Keratinocyte (primary cell): ENCODE measurements around the gene METAP1. TPM values are rescaled to one million over a fixed set of nuclear protein-coding genes. Genes with fewer than 3 reads are reported as not detected.
"Not testable (repeated sequence)": the region's sequence is repeated elsewhere in the genome, so short reads cannot be mapped to it uniquely, and the experiment has no call there.

Source experiments
- DNase-seq: peaks from one replicate; pipeline ENCODE4 v3.0.0-alpha.2; 2011; ENCODE audit warnings: low read depth, missing footprints, low spot score
- FAIRE-seq: peaks from 2 replicates; lab custom pipeline; 2011; peaks lifted over from hg19 to GRCh38; lab: Jason Lieb, UNC
- H2AFZ ChIP-seq: 2 replicates; pipeline ENCODE4 v1.6.0; 2012; ENCODE audit warnings: low read length, control low read depth, inconsistent platforms; ENCODE audit not compliant: control insufficient read depth
- H3K27ac ChIP-seq: 2 replicates; pipeline ENCODE4 v1.5.1; 2011; ENCODE audit warnings: low read length; ENCODE audit not compliant: control insufficient read depth, insufficient read depth
- H3K27me3 ChIP-seq: 3 replicates; pipeline ENCODE4 v1.6.0; 2011; ENCODE audit warnings: low read length; ENCODE audit not compliant: control insufficient read depth, insufficient read depth; ENCODE audit errors: extremely low read depth
- H3K36me3 ChIP-seq, 2 experiments: 2 replicates in 1 of 2; 3 replicates in 1 of 2; pipeline ENCODE4 v1.5.1; 2011; ENCODE audit warnings: low read length in 2 of 2, mild to moderate bottlenecking in 1 of 2; ENCODE audit not compliant: control insufficient read depth in 2 of 2, insufficient read depth in 2 of 2; ENCODE audit errors: extremely low read depth in 1 of 2
- H3K4me1 ChIP-seq: 3 replicates; pipeline ENCODE4 v1.5.1; 2011; ENCODE audit warnings: low read length; ENCODE audit not compliant: control insufficient read depth, insufficient read depth; ENCODE audit errors: extremely low read depth
- H3K4me2 ChIP-seq: 3 replicates; pipeline ENCODE4 v1.6.0; 2011; ENCODE audit warnings: low read depth, low read length; ENCODE audit not compliant: control insufficient read depth, insufficient read depth; ENCODE audit errors: extremely low read depth
- H3K4me3 ChIP-seq, 3 experiments: fragments of 200-600 bp in 1 of 3; sonication (generic) in 1 of 3; 2 replicates in 2 of 3; 3 replicates in 1 of 3; pipeline ENCODE4 v1.5.1; 2011 to 2016; ENCODE audit warnings: low read length in 3 of 3, mild to moderate bottlenecking in 3 of 3, control low read depth in 2 of 3, inconsistent platforms in 1 of 3, low read depth in 1 of 3, mixed read lengths in 1 of 3, mixed run types in 1 of 3, moderate library complexity in 1 of 3; ENCODE audit not compliant: control insufficient read depth in 2 of 3, insufficient read depth in 2 of 3; ENCODE audit errors: extremely low read depth in 1 of 3
- H3K79me2 ChIP-seq: 2 replicates; pipeline ENCODE4 v1.6.0; 2012; ENCODE audit warnings: low read length; ENCODE audit not compliant: control insufficient read depth, insufficient read depth
- H3K9ac ChIP-seq: 3 replicates; pipeline ENCODE4 v1.6.0; 2011; ENCODE audit warnings: low read length; ENCODE audit not compliant: control insufficient read depth, insufficient read depth; ENCODE audit errors: extremely low read depth
- H3K9me1 ChIP-seq: 3 replicates; pipeline ENCODE4 v1.6.0; 2011; ENCODE audit warnings: low read length; ENCODE audit not compliant: control insufficient read depth, insufficient read depth; ENCODE audit errors: extremely low read depth
- H3K9me3 ChIP-seq: 2 replicates; pipeline ENCODE4 v1.5.1; 2012; ENCODE audit warnings: low read depth, low read length; ENCODE audit not compliant: control insufficient read depth
- H4K20me1 ChIP-seq: 3 replicates; pipeline ENCODE4 v1.6.0; 2011; ENCODE audit warnings: low read length; ENCODE audit not compliant: control insufficient read depth, insufficient read depth; ENCODE audit errors: extremely low read depth
- EZH2 ChIP-seq: IDR thresholded peaks from one replicate; pipeline ENCODE4 v1.6.1; 2012; ENCODE audit warnings: inconsistent platforms, mild to moderate bottlenecking, low read length, moderate library complexity
- dilution Hi-C: fragments of 300-500 bp; cut with MboI; formaldehyde crosslinking; loops from one replicate; pipeline ENCODE4 v1.7.0; 2020; ENCODE audit warnings: low sequenced_read_pairs; ENCODE audit not compliant: extremely low pct_ligation_motif_present
- polyA plus RNA-seq, 5 experiments: library from polyadenylated mRNA; depleted of rRNA in 3 of 5; stranded (reverse) in 3 of 5; stranded (forward) in 1 of 5; unstranded in 1 of 5; fragments of >200 nt; gene quantifications; 1 replicate in 1 of 5; 2 replicates in 3 of 5; 3 replicates in 1 of 5; pipeline versions ENCODE4 v1.2.1 to v1.2.3, GENCODE V29; 2011 to 2012; ENCODE audit warnings: missing spikeins in 2 of 5, low read depth in 1 of 5, low replicate concordance in 1 of 5
- TF ChIP-seq, protein P1 (sequence below), 3 experiments: IDR thresholded peaks in 1 of 3; conservative IDR thresholded peaks in 1 of 3; optimal IDR thresholded peaks in 1 of 3; 2 replicates in 2 of 3; 3 replicates in 1 of 3; pipeline versions ENCODE3 to v1.5.1; 2011; ENCODE audit warnings: low read length in 3 of 3, mild to moderate bottlenecking in 3 of 3, moderate library complexity in 2 of 3, control low read depth in 1 of 3, inconsistent platforms in 1 of 3; ENCODE audit not compliant: insufficient read depth in 2 of 3; ENCODE audit errors: extremely low read depth in 1 of 3

The METAP1 gene
- polyA plus RNA-seq, 1 donor (not counting 4 experiments of a cell fraction or from before 2014, with no cell fraction given) = 89.4 TPM

DNA sequence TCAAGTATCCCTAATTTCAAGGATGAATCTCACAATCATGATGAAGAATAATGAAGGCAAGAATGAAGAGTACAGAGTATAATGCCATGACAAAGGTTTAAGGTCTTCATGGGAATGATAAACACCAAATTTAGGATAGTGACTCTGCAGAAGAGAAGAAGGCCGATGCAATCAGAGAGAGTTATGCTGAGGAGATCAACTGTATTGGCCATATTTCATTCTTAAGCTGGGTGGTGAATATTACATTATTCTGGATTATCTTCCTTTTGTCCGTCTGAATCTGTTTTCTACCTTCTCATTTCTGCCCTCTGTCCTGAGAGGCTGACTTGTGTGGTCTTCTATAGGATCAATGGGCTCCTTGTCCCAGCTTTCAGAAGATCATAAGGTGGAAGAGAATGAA is 7.8 kb upstream of the METAP1 start:
- no peak for DNase-seq
- Histone ChIP-seq H3K79me2 (no peaks in the 10 kb centered on the region), H4K20me1 (no peaks in the 10 kb centered on the region), H3K27me3 (no peaks in the 10 kb centered on the region), H2AFZ (no peak overlapping the region), H3K27ac (no peak overlapping the region), H3K9me3 (no peaks in the 10 kb centered on the region), H3K36me3 (no peaks in the 10 kb centered on the region), H3K4me1 (no peaks in the 10 kb centered on the region), H3K4me2 (no peak overlapping the region), H3K9ac (no peak overlapping the region), H3K9me1 (no peaks in the 10 kb centered on the region), H3K4me3 (no peak overlapping the region)
- no peak for FAIRE-seq
- TF ChIP-seq EZH2 = no peak
- TF ChIP-seq, protein P1, sequence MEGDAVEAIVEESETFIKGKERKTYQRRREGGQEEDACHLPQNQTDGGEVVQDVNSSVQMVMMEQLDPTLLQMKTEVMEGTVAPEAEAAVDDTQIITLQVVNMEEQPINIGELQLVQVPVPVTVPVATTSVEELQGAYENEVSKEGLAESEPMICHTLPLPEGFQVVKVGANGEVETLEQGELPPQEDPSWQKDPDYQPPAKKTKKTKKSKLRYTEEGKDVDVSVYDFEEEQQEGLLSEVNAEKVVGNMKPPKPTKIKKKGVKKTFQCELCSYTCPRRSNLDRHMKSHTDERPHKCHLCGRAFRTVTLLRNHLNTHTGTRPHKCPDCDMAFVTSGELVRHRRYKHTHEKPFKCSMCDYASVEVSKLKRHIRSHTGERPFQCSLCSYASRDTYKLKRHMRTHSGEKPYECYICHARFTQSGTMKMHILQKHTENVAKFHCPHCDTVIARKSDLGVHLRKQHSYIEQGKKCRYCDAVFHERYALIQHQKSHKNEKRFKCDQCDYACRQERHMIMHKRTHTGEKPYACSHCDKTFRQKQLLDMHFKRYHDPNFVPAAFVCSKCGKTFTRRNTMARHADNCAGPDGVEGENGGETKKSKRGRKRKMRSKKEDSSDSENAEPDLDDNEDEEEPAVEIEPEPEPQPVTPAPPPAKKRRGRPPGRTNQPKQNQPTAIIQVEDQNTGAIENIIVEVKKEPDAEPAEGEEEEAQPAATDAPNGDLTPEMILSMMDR (optimal IDR thresholded peaks at IDR 0.05 in 1 of 3, IDR thresholded peaks at IDR 0.05 in 1 of 3, conservative IDR thresholded peaks at IDR 0.05 in 1 of 3; ENCODE audit: extremely low read depth in 1 of 3, insufficient read depth in 2 of 3, low read length in 3 of 3) = no peak
- dilution Hi-C loops = no loop called here

DNA sequence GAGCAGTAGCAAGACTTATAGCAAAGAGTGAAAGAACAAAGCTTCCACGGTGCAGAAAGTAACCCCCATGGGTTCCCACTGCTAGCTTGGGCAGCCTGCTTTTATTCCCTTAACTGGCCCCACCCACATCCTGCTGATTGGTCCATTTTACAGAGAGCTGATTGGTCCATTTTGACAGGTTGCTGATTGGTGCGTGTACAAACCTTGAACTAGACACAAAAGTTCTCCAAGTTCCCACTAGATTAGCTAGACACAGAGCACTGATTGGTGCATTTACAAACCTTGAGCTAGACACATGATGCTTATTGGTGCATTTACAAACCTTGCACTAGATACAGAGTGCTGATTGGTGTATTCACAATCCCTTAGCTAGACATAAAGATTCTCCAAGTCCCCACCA is 2.7 kb upstream of the METAP1 start:
- Histone ChIP-seq H3K79me2 (peaks cover 23% of the 10 kb centered on the region), H3K4me1 (peaks cover 16% of the 10 kb centered on the region), H4K20me1 (peaks cover 10% of the 10 kb centered on the region)
- dilution Hi-C loops, FAIRE-seq, H3K27me3 ChIP-seq, H3K9me1 ChIP-seq, H3K9ac ChIP-seq, H3K36me3 ChIP-seq, H3K27ac ChIP-seq, H2AFZ ChIP-seq, H3K4me2 ChIP-seq, H3K9me3 ChIP-seq, H3K4me3 ChIP-seq, DNase-seq: not testable (repeated sequence)

DNA sequence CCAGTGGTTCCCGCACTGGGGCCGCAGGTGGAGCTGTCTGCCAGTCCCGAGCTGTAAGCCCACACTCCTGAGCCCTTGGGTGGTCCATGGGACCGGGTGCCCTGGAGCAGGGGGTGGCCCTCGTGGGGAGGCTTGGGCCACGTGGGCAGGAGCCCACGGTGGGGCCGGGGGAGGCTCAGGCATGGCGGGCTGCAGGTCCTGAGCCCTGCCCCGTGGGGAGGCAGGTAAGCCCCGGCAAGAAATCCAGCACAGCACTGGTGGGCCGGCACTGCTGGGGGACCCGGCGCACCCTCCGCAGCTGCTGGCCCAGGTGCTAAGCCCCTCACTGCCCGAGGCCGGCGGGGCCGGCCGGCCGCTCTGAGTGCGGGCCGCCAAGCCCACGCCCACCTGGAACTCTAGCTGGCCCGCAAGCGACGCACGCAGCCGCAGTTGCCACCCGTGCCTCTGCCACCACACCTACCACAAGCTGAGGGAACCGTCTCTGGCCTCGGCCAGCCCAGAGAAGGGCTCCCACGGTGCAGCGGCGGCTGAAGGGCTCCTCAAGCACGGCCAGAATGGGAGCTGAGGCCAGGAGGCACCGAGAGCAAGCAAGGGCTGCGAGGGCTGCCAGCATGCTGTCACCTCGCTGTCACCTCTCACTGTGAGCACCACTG is 2.0 kb upstream of the METAP1 start:
- Histone ChIP-seq H3K9me3 (no peaks in the 10 kb centered on the region), H4K20me1 (peaks cover 12% of the 10 kb centered on the region), H3K36me3 (no peaks in the 10 kb centered on the region), H3K27me3 (no peaks in the 10 kb centered on the region), H3K79me2 (peaks cover 30% of the 10 kb centered on the region), H3K4me1 (peaks cover 21% of the 10 kb centered on the region), H2AFZ (no peak overlapping the region), H3K4me3 (no peak overlapping the region), H3K9ac (no peak overlapping the region), H3K4me2 (no peak overlapping the region), H3K27ac (no peak overlapping the region), H3K9me1 (no peaks in the 10 kb centered on the region)
- DNase-seq (no peak), FAIRE-seq (no peak)
- dilution Hi-C loops = no loop called here
- TF ChIP-seq, protein P1 (optimal IDR thresholded peaks at IDR 0.05 in 1 of 3, IDR thresholded peaks at IDR 0.05 in 1 of 3, conservative IDR thresholded peaks at IDR 0.05 in 1 of 3; ENCODE audit: extremely low read depth in 1 of 3, insufficient read depth in 2 of 3, low read length in 3 of 3) = no peak
- no peak for TF ChIP-seq EZH2
